ENCODE results near the gene TRIM73.
"Not testable (repeated sequence)": the region's sequence is repeated elsewhere in the genome, so short reads cannot be mapped to it uniquely, and the experiment has no call there.

Gene TRIM73

DNA sequence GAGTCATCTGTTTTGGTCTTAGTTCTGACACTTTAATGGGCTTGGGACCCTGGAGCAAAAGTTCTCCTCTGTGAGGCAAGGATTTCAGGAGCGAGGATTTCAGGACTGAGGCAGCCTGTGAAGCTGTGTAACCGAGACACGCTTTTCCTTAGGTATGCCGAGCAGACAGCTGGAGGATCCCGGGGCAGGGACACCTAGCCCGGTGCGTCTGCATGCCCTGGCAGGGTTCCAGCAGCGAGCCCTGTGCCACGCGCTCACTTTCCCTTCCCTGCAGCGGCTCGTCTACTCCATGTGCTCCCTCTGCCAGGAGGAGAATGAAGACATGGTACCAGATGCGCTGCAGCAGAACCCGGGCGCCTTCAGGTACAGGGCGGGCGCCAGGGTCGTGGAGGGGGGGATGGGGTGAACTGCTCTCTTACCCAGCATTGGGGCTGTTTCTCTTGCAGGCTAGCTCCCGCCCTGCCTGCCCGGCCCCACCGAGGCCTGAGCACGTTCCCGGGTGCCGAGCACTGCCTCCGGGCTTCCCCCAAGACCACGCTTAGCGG is 20.5 kb downstream of the TRIM73 start:
- DNase-seq: not testable (repeated sequence)

DNA sequence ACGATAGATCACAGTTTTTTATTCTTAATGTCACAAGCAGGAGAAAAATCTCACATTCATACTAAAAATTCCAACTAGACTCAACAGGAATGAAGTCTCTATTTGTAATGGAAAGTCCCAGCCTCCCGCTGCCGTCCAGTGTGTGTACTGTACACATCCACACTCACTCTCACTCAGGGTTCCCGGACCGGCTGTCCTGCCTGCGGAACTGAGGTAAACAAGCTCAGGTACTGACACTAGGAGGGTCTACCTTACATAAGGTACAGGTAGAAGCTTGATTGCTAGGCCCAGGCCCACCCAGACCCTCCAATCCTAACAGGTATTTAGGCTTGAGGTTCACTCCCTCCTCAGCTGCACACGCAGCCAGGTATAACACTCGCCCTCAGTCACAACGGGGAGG is 21.4 kb downstream of the TRIM73 start:
- DNase-seq: not testable (repeated sequence)

GRCh38 chr7:75418292-75418858 is 22.9 kb downstream of the TRIM73 start:
- not testable (repeated sequence) for DNase-seq

DNA sequence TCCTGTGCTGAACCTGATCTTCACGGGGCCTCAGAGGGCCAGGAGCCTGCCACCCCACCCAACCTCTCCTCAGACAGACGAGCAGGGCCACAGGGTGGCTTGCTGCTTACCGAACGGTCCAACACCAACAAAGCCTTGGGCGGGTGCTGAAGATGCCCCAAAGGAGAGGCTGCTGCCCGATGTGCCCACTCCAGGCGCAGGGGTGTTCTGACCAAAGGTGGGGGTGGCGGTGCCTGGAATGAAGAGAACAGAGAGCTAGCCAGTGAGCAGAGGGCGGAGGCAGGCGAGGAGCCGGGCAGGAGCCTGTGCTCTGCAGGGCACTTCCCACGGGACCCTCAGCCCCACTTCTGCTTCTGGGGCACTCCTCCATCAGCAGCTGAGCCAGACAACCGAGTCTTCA is 23.8 kb downstream of the TRIM73 start:
- DNase-seq: not testable (repeated sequence)

DNA sequence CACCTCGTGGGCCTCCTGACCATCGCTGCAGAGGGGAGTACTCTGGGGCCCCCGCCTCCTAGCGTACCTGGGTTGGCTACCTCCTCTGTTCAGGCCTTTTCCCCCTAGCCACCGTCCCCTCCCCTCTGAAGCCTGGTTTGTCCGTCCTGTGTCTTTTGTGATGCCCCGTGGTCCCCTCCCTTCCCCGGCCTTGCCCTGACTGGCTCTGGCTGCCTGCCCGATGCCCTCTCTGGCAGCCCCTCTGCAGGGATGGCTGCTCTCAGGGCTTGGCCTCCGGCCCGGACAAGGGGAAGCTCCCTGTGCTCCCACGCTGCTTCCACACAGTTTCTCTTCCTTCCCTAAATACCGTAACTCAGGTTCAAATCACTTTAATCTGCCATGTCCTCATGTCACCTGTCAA is 24.3 kb downstream of the TRIM73 start:
- DNase-seq: not testable (repeated sequence)

GRCh38 chr7:75420152-75420551 is 24.7 kb downstream of the TRIM73 start:
- not testable (repeated sequence) for DNase-seq

DNA sequence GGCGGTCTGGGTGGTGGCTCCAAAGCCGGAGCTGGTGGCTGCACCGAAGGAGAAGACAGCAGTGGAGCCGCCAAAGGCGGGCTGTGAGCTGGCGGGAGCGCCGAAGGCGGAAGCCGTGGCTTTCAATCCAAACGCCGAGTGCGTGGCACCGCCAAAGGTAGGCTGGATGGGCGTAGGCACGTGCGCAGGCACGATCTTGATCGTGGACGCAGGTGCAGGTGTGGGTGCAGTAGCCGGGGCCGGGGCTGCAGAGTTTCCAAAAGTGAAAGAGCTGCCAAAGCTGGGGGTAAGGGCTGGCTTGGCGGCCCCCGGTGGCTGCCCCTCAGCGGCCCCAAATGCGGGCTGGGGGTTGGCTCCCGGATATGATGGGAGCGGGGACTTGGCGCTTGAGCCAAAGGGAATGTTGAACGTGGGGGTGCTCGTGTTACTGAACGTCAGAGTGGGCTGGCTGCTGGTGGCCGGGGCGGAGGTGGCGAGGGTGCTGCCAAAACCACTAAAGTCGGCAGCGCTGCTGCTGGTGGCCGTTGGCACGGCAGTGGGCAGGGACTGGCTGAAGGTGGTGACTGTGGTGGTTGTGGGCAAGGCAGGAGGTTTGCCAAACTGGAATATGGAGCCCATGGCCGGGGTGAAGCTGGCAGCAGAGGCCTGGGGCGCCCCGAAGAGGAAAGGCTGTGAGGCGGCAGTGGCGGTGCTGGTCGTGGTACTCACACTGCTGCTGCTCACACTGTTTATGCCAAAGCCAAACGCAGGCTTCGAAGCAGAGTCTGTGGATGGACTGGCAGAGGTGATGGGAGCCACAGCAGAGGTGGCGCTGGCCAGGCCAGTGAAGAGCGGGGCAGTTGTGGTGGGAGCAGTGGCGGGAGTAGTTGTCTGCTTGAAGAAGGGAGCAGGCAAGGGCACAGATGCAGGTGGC is 26.6 kb downstream of the TRIM73 start:
- DNase-seq: not testable (repeated sequence)

- DNase-seq: not testable (repeated sequence)
These were observed 28.1 kb downstream of the TRIM73 start for GRCh38 chr7:75423481-75423880.

GRCh38 chr7:75439000-75439399 is 43.6 kb downstream of the TRIM73 start:
- DNase-seq: not testable (repeated sequence)

GRCh38 chr7:75442101-75442464 is 46.7 kb downstream of the TRIM73 start:
- DNase-seq: not testable (repeated sequence)

DNA sequence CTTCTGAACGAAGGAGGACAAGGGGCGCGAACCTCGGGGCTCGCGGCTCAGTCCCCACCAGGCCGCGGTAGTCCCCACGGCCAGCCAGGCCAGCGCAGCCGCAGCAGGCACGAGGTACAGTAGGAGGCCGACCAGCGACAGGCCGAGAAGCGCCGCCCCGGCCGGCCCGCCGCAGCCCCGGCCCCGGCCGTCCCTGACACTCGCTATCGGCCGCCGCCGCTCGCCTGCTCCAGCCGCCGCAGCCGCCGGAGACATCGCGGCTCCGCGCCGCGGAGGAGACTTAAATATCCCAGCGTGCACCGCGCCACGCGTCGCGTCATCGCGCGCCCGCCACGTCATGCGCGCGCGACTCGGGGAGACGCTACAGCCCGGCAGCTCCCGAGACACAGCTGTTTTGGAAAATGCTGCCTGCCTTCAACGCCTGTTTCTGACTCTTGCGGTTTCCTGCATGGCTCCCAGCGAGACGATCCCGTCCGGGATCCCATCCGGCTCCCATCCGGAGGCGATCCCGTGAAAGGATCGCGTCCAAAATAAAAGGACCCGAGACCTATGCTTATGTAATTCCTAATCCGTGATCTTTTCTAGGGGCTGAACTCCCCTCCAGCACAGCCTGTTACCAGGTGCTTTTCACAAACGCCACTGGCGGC is 47.2 kb downstream of the TRIM73 start:
- not testable (repeated sequence) for DNase-seq

DNA sequence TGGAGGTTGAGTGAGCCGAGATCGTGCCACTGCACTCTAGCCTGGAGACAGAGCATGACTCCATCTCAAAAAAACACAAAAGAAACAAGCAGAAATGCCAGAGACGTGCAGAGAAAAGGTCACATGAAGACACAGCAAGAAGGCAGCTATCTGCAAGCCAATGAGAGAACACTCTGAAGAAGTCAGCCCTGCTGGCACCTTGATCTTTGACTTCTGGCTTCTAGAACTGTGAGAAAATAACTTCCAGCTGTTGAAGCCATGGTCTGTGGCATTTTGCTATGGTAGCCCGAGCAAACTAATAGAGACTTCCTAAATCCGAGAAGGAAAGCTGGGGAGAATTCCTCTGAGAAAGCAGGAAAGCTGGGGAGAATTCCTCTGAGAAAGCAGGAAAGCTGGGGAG is 54.5 kb downstream of the TRIM73 start:
- not testable (repeated sequence) for DNase-seq

DNA sequence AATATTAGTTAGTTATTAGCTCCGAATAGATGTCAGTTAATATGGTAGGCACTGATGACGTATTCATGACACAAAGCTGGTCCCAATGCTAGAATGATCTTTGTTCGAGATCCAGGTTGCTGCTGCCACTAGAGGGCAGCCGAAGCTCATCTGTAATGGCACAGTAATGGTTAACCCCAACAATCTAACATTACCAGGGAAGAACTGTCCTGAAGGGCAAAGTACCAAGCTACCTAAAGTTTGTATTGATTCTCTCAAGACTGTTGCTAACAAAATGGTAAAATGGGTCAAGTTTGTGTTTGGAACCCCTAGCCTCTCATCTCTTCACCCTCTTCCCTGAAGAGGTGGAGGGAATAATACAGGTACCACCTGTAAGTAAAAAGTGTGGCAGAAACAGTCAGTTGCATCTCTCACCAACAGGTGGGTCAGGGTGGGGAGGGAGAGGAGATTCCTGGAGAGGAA is 57.1 kb downstream of the TRIM73 start:
- DNase-seq: not testable (repeated sequence)
